Right kidney (tissue), 1 donor: ENCODE data around the gene DTNA.
"Not testable (repeated sequence)": the region's sequence is repeated elsewhere in the genome, so short reads cannot be mapped to it uniquely, and the experiment has no call there.

ENCODE experiments used
- DNase-seq: peaks from one replicate; pipeline ENCODE4 v3.0.0-alpha.2; 2016

Gene DTNA

DNA sequence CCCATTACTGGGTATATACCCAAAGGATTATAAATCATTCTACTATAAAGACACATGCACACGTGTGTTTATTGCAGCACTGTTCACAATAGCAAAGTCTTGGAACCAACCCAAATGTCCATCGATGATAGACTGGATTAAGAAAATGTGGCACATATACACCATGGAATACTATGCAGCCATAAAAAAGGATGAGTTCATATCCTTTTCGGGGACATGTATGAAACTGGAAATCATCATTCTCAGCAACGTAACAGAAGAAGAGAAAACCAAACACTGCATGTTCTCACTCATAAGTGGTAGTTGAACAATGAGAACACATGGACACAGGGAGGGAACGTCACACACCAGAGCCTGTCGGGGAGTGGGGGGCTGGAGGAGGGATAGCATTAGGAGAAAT lies 15.6 kb downstream of the DTNA start:
- not testable (repeated sequence) for DNase-seq

DNA sequence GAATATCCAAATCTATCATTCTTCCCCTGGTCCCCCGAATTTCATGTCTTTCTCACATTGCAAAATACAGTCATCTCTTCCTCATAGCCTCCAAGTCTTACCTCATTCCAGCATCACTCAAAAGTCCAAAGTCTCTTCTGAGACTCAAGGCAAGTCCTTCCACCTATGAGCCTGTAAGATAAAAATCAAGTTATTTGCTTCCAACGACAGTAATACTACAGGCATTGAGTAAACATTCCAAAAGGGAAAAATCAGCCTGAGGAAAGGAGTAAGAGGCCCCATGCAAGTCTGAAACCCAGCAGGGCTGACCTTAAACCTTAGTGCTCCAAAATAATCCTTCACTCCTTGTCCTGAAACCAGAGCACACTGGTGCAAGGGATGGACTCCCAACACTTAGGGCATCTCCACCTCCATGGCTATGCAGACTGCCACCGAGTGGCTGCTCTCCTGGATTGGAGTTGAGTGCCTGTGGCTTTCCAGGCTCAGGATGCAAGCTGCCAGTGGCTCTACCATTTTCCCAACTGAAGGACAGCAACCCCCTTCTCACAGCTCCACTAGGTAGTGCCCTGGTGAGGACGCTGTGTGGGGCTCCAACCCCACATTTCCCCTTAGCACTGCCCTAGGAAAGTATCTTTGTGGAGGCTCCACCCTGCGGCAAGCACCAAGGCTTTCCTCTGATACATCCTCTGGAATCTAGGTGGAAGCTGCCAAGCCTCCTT lies 16.3 kb downstream of the DTNA start:
- DNase-seq, result no peak

DNA sequence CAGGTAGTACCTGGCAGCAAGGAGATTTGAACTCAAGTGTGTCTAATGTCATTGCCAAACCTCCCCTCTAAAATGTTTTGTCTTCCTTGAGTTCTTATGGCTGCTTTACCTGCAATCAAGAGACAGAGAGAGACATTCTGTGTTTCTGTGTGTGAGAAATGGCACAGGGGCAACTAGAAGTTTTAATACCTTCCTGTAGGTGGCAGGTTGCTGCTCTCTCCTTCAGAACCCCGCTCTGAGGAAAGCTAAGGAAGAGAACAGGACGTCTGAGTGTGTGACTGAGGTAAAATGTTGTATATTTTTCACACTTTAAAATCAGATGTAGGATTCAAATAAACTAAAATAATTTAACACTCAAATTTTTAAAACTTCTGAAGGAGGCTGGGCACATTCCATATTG lies 19.2 kb downstream of the DTNA start:
- no peak for DNase-seq

DNA sequence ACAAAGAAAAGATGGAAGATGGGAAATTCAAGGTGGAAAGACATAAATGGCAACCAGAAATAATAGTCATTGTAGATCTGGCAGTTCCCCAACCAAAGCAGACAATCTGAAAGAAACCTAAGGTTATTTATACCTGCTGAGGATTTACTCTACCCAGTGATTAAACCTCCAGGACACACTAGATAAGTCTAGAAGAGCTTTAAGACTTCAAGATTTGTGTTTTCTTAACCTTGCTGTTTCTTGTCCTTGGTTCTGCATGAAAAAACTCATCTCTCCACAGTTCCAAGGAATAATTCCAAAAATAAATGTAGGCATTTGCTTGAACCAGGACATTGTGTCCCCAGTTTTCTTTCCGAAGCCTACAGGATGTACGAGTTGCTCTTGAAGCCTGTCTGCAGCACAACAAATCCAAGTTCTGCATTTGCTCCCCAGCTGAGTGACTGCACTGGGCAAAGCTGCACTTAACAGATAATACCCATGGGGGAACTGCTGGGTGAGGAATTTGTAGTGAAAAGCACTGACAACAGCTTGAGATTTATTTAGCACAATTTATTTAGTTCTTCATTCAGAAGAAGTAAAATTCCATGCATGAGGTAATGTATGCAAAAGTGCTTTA lies 19.8 kb downstream of the DTNA start:
- DNase-seq, result no peak

DNA sequence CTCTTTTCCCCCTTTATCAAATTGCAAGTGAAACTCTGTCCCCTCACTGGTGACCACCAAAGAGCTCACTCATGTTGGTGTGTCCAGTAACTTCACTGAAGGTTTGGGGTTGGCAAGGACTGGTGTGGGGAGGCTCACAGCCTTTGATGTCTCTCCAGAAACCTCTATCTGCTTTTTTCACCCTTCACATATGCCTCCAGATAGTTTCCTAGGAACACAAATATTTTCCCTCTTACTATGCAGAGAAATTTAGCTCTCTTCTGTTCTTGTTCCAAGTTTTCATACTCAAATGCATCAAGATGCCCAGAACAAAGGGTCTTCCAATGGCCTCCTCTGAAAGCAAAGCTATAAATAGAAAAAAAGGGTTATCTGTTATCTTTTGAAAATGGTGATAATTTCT lies 20.7 kb downstream of the DTNA start:
- no peak for DNase-seq

DNA sequence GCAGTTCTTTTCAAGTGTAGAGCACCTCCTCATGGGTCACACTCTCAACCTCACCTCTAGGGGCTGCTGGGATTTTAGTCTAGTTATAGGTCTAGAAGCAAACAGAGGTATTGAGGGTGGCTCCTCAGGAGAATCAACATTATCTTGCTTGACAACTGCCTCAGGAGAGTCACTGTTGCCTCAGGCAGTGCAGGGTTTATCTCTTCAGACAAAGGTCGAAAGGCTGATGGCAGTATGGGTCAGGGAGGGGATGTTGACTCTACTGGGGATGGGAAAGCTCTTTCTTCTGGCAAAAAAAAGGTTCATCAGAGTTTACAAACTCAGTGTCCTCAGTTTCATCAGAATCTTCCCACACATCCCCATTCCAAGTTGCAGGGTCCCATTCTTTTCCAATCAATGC lies 24.0 kb downstream of the DTNA start:
- DNase-seq, result no peak

DNA sequence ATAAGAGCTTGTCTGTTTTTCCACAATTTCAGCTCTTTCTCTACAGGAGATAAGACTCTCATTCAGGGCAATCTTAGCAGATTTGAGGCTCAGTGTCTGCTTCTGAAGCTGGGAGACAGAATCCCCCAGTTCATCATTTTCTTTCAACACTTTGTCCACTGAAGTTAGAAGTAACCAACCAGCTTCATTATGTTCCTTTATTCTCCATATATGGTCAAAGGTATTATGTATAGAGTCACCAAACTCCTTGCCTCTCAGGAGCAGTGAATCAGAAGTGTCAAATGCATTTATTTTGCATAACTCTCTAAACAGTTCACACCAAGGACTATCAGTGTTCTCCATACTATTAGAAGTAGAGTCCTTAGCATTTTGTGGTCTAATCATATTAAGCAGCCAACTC lies 24.4 kb downstream of the DTNA start:
- DNase-seq, result not testable (repeated sequence)

DNA sequence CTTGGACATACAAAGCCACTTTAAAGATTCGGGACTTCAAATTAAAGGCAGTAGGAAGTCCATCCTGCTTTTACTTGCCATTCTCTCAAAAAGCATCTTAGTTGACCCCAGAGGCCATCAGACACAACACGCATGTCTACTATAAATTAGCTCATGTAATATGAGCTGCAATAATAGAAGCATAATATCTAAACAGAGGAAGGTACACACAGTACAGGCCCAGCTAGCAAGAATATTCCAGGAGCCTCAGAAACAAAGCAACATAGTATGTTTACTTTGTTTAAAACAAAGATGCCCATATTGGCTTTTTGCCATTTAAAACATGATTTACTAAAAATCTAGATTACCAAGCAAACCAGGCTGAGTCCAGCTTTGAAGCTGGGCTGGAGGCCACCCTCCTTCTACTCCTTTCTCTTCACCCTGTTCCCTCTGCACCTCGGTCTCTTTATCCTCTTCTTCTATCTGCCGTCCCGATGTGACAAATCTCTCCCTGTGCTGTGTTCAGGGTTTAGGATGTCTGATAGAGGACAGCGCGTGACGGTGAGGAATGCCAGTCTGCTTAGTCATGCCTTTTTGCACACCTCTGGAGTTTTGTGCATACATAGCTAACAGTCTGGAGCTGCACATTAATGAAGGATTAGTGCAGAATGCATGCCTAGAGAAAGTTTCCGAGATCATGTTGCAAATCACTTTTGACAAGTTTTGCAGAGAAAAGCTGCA lies 28.2 kb downstream of the DTNA start:
- peak; percentile 23 for DNase-seq

DNA sequence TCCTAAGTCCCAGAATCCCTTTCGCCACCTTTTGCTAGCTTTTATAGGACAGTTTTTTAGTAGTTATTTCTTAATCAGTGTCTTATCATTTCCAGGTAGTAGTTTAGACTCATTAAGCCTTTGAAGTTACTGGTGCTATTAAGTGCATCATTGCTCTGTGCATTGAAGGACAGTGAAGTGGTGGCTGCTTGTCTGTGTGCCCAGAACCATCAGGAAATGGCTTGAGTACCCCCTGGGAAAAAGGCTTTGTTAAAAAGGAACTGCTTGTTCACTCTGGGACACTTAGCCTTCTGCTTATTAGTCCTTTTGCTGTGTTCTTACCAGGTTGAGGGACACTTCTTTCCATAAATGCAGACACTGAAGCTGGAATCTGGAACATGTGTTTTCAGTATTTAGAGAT lies 30.0 kb downstream of the DTNA start:
- no peak for DNase-seq

DNA sequence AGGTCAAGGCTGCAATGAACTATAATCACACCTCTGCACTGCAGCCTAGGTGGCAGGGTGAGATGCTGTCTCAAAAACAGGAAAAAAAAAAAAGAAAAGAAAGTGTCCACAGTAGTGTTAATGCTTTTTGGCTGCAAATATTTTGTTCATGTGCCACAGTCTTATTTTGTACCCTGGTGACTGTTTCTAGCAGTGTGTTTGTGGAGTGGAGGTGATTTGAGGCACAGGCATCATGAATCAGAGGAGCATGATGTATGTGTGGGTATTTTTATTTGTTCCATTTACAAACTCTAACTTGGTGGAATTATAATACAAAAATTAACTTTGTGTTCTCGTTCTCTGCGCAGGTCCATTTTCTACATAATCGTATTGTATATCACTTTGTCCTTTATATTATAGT lies 30.6 kb downstream of the DTNA start:
- no peak for DNase-seq

DNA sequence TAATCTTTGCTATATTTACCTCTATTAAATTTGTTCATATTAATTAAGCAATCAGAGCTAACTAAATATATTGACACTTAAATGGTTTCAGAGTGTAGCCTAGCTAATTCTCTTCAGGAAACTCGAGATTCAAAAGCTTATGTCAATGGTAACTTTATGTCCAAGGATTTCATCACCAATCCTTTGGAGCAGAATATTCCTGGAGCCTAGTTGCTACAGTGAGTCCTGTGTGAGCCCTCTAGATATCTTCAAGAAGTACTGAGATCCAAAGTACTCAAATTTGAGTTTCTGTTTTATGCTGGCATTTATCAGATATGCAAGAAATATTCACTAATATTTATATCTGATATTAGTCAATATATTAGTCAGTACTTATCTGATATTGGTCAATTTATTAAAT lies 31.3 kb downstream of the DTNA start:
- no peak for DNase-seq

DNA sequence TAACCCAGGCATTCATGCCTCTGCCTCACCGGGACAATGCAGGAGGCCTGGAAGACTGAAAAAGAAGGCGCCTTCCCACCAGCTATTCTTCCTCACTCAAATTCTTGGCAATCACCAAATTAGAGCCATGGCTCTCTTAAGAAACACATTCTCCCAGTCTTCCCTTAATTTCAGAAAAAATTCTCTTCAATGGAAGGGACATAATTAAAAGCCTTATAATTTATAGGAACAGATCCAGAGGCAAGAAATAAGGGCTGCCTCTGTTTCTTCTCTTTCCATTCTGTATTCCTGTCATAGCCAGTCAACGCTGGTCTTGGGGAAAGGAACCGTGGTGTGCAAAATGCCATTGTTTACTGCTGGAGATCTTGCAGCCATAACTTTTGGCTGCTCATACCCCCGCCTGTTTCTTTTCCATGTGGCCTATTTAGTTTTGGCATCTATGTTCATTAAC lies 32.8 kb downstream of the DTNA start:
- DNase-seq, result no peak

DNA sequence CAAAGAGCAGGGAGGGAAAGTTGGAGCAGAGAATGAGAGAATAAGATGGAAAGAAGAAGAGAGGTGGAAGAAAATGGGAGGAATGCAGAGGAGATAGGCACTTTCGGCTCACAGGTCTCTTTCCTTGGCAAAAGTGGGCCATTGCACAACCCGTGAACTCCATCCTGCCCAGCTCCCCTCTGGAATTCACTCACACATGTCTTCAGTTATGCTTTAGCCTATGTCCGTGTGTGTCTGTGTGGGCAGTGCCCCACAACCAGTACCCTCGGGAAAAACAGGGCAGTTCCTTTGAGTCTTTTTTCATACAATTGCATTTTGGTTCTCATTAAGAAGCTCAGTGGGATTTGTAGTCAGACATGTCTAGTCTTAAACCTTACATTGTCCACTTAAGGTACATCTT lies 34.5 kb downstream of the DTNA start:
- DNase-seq, result no peak

DNA sequence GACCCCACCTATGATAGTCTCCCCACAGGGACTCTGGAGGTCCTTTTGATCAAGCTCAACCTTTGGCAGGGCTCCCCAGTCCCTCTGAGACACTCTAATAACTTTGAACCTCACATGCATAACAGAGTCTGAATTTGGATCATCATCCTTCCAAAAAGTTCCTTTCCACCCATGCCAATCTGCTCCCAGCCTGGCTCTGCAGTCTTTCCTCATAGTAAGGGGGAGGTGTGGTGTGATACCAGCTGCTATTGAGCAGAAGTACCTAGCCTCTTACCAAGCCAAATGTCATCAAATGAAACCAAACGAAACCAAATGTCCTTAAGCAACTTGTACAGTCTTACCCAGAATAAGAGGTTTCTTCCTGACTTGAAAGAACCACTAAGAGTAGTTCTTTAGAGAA lies 36.5 kb downstream of the DTNA start:
- no peak for DNase-seq

DNA sequence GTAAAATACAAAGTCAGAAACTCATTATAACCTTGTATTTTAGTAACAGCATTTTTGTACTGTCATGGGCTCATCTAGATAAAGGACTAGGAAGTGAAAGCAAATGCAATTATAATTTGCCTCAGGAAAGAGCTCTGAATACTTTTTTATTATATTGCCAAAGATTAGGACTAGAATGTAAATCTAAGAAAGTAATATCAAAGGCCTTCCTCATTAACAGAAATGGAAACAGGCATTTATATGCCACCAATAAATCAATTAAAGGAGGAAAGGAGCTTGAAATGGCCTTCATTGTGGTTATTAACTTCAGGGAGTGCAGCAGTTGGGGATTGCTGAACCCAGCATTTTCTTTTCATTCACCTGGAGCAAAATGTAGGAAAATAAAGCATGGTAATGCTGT lies 39.6 kb downstream of the DTNA start:
- no peak for DNase-seq

DNA sequence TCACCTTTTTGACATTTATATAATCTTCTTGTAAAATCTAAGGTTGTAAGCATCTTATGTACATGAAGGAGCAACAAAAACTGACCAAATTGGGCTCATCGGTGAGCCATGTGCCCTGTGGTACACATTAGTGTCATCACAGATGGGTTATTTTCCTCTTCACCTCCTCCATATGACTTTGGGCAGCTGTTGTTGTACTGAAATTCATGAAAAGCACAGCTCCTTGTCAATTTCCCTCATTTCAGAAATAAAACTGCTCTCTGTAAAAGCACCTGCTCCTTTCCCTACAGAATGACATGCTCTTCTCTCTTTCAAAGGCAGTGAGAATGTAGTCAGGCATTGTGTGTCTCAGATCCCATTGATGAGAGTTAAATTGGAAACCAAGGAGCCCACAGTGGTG lies 42.0 kb downstream of the DTNA start:
- DNase-seq, result no peak

DNA sequence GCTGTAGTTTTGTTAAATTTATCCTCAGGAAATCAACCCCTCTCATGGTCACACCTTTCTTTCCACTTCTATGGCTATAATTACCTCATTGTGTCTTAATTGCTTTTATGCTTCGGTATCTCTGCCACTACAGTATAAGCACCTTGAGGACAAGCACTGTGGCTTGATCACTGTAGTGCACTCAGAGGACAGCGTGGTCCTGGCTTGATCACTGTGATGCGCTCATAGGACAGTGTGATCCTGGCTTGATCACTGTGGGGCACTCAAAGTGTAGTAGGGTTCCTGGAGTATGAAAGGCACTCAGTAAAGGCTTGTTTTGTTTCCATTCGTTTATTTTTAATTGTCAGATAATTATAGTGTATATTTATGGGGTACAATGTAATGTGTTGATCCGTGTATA lies 44.2 kb downstream of the DTNA start:
- DNase-seq, result no peak

DNA sequence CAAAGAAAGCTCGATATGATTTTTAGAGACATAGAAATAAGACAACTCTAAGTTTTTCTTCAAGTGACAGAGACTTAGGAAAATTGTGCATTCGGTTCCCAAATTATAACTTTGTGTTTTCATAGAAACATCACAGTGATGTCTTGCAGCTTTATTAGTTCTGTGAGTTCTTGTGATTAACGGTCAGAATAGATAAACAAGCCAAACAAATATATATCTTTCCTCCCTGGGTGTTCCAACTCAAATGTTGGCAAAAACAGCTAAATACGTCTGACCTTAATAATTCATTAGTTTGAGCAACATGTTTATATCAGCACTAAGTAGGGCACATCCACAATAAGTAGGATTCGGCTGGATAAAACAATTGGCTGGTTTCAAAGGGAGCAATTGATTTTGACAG lies 47.6 kb downstream of the DTNA start:
- no peak for DNase-seq

DNA sequence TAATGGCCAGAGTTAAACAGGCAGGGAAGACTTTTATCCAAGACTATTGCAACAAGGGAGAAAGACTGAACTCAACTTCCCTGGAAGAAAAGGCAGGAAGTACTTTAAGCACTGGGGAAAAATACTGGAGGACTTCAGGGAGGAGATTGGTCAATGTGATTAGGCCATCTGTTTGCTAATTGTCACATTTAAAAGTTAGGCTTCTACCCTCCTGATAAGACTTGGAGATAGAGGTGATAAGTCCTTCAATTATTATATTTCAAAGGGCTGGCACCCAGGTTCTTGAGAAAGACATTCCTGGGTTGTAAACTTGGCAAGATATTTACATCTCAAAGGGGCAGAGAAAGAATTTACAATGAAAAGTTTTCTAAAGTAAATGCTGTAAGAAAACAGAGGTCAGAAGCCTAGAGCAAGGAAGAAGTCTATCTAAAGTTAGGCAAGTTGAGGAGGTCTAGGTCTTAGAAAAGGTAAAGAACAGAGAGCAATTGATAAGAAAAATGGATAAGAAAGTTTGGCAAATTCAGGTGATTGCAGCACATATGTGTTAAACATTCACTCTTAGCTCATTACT lies 48.4 kb downstream of the DTNA start:
- DNase-seq, result no peak

DNA sequence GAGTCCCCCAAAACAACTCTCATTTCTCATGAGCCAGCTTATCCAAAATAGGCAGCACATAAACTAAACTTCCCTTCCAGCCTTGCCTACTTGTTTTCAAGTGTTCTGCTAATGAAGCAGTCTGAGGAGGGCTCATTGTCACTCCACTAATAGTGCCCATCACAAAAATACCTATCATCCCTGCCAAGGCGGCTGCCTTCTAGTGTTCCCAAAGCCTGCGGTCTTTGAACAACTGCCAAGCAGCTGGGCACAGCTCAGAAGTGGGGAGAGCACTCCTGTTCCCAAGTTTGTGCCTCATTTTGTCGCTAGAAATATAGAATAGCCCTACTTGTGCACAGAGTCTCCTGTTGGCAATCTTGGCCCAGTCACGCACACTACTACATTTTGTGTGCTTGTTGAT lies 50.3 kb downstream of the DTNA start:
- no peak for DNase-seq

DNA sequence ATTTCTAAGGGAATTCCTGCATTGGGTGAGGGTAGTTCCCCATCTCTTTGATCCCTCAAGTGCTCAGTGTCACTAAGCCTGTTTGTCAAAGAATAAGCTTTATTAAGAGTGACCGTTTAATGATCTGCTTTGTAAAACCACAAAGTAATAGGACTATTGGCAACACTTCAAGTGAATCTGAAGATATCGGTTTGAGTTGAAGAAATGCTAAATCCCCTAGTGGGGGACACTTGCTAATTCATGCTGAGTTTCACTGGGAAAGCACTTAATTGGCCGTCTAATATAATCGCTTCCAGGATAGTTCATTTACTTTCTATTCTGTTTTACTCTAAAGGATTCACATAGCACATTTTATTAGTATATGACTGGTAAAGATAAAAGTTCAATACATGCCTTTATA lies 54.4 kb downstream of the DTNA start:
- DNase-seq, result no peak

DNA sequence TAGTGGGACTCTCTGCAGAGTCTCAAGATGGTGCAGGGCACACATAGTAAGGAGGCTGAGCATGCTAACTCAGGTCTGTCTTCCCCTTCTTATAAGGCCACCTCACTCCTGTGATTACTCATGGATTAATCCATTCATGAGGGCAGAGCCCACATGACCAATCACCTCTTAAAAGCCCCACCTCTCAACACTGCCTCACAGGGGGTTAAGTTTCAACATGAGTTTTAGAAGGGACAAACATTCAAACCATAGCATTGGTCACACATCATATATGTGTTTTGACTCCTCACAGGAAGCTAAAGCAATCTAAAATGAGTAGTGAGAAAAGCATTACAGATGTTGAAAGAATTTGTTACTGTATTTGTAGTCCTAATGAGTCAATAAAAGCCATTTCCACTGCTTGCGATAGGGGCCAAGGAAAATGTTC lies 57.5 kb downstream of the DTNA start:
- no peak for DNase-seq

DNA sequence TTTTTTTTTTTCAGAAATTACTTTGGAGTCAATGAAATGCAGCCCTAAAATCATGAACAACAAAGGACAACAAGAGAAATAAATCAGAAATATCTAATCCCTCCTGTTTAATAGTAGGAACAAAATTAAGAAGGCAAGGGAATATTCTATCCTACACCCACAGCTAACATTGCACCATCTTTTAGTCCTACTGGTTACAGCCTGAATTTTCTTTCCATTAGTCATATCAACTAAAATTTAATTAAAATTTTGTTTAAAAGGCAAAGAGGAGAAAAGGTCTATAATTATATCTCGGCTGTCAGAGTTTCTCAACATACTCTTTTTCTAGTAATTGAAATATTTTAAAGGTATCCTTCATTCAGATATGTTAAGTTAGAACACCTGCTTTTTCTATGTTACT lies 61.9 kb downstream of the DTNA start:
- DNase-seq, result no peak

DNA sequence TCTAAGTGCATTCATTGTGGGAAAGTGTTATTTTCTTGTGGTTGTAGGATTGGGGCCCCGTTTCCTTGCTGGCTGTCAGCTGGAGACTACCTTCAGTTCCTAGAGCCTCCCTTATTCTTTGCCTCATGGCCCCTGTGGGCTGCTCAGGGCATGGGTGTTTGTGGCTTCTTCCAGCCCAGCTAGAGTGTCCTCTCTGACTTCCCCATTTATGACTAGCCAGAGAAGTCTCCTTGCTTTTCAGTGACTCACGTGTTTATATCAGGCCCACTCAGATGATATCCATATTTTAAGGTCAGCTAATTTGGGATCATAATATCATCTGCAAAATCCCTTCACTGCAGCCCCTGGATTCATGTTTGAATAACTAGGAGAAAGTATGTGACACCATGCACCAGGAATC lies 62.8 kb downstream of the DTNA start:
- DNase-seq, result no peak
